Esophagus mucosa (tissue), 1 donor: ENCODE measurements around the gene RPL28. TPM values are rescaled to one million over a fixed set of nuclear protein-coding genes. Genes with fewer than 3 reads are reported as not detected.
"Not testable (repeated sequence)": the region's sequence is repeated elsewhere in the genome, so short reads cannot be mapped to it uniquely, and the experiment has no call there.

Source experiments
- ATAC-seq: fragments of 200-7000 bp; cut with Tn5 transposase; one replicate; pipeline ENCODE4 v1.9.1; 2020
- total RNA-seq: library from RNA; stranded (reverse); gene quantifications from one replicate; pipeline ENCODE4 v1.2.4, GENCODE V29; 2023
- donor health status: DM: yes; HTN: yes; CAD: no.

The RPL28 gene
- total RNA-seq, 1 donor from 2014 or later, result 1,895 TPM

DNA sequence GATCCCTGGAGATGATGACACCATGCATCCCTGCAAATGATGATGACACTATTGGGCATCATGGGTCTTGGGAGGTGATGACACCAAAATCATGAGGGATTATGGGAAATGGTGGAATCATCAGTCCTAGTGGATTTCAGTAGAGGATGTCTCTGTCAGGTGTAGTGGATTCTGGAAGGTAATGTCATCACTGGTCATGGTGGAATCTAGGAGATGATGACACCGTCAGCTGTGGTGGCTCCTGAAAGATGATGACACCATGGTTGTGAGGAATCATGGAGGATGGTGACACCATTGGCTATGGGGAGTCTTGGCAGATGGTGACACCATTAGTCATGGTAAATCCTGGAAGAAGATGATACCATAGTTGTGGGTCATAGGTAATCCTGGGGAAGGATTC, 45.5 kb downstream of the RPL28 start:
- ATAC-seq, result no peak

DNA sequence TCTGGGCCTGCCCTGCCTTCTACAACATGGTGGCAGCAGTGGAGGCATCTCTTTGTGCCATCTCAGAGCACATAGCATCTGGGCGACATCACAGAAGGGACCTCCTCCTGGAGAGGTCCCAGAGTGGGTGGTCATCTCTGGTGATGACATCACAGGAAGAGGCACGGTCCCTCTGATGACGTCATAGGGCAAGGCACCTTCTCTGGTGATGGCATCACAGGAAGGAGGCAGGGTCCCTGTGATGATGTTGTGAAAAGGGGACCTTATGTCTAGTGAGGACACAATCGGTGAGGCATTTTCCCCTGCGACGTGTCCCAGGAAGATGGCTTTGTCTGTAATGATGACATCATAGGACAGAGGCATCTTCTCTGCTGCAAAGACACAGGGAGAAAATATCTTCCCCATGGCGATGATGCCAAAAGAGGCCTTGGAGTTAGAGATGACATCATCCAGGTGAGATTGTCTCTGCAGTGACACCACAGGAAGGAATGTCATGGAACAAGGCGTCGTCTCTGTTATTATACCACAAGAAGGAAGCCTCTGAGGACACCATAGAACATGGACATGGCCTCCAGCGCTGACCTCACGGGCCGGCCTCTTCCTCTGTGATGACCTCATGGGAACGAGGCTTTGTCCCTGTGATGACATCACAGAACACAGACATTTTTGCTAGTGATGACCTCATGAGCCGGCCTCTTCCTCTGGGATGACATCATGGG, 46.7 kb downstream of the RPL28 start:
- ATAC-seq, result no peak

DNA sequence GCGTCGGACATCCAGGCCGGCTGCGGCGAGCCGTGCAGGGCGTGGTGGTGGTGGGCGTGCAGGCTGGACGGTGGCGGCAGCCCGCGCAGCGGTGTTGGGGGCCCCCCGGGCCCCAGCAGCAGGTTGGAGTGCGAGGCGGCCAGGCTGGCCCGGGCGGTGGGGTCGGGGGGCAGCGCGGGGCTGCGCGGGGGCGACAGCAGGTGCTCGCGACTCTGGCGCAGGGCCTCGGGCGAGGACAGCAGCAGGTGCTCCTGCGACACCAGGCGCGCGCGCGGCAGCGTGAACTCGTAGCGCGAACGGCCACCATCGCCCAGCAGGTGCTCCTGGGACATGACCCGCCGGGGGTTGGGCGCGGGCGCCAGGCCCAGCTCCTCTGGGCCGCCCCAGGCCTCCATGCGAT, 47.6 kb downstream of the RPL28 start:
- ATAC-seq, result peak; percentile 6

DNA sequence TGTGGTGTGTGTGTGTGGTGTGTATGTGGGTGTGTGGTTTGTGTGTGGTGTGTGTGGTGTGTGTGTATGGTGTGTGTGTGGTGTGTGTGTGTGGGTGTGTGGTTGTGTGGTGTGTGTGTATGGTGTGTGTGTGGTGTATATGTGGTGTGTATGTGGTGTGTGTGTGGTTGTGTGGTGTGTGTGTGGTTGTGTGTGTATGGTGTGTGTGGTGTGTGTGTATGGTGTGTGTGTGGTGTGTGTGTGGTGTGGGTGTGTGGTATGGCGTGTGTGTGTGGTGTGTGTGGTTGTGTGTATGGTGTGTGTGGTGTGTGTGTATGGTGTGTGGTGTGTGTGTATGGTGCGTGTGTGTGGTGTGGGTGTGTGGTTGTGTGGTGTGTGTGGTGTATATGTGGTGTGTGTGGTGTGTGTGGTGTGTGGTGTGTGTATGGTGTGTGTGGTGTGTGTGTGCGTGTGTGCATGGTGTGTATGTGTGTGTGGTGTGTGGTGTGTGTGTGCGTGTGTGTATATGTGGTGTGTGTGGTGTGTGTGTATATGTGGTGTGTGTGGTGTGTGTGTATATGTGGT, 48.7 kb downstream of the RPL28 start:
- no peak for ATAC-seq

DNA sequence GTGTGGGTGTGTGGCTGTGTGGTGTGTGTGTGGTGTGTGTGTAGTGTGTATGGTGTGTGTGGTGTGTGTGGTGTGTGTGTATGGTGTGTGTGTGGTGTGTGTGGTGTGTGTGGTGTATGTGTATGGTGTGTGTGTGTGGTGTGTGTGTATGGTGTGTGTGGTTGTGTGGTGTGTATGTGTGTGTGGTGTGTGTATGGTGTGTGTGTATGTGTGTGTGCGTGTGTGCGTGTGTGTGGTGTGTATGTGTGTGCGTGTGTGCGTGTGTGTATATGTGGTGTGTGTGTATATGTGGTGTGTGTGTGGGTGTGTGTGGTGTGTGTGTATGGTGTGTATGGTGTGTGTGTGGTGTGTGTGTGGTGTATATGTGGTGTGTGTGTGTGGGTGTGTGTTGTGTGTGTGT, 49.3 kb downstream of the RPL28 start:
- ATAC-seq, result no peak

DNA sequence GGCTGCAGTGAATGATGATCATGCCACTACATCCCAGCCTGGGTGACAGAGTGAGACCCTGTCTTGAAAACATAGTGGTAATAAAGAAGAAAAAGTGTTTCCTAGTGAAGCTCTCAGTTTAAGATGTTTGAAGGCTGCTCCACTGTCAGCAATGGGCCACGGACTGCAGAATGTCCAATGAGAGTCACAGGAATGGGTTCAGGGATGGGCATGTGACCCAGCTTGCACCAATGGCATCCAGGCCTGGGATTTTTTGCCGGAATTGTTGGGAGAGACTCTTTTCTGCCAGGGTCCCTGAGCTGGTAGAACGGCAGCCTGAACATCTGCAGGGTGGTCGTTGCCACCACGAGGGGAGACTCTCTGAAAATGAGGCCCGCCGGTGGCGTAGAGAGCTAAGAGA, 51.1 kb downstream of the RPL28 start:
- ATAC-seq, result no peak

DNA sequence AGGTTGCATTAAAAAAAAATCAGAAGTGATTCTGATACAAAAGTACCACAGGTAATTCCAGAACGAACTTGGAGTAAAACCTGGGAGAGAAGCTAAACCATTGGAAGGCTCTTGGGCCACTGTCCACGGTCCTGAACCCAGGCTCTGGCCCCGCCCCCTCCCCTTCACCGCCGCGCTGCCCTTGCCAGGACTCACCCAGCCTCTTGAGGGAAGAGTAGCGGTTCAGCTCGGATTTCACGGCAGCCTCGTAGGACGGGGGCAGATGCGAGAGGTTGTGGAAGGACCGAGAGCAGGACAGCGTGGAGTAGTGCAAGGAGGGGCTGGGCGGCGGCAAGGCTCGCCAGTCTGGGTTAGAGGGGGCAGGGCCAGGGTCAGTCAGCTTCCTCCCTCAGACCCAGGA, 51.7 kb downstream of the RPL28 start:
- ATAC-seq, result peak; percentile 58

DNA sequence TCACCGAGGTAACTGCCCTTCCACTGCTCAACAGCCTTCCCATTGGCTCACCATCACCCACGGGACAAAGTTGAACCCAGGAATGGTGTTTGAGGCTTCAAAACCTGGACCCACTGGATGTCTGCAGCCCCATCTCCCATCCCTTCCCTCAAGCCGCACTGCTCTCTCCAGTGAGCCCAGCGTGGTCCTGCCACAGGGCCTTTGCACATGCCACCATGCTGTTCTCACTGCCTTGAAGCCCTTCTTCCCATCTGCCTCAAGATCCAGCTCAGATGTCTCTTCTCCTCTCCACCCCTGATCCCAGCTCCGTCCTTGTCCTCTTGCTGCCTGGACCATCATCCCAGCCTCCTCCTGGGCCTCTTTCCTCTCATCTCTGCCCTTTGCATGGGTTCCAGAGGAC, 53.3 kb downstream of the RPL28 start:
- ATAC-seq, result no peak

DNA sequence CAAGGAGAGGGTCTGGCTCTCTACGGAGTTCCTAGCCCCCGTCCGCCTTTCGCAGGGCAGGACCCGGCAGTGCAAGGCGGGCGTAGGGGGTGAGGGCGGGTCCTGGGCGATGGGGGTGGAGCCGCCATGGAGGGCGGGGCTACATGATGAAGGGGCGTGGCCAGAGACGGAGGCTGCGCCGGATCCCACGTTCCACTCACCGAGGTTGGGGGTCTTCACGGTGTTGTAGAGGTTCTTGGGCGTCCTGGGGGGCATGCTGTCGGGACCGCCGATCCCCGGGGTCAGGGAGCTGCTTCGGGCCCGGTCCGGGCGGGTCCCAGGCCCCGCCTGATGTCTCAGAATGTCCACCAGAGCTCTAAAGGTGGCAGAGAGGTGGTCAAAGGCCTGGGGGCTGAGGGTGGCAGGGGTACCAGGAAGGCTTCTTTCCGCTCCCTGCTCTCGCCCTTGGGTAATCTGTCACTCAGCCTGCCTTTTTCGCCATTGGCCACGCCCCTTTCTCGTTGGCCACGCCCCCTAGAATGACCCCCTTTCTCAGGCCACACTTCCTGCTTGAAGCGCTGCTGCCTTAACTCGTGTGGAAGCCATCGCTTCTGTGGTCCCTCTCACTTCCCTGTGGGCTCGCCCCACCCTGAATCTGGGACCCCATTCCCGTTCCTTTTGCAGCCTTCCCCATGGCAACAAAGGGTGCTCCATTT, 54.8 kb downstream of the RPL28 start:
- ATAC-seq, result no peak

DNA sequence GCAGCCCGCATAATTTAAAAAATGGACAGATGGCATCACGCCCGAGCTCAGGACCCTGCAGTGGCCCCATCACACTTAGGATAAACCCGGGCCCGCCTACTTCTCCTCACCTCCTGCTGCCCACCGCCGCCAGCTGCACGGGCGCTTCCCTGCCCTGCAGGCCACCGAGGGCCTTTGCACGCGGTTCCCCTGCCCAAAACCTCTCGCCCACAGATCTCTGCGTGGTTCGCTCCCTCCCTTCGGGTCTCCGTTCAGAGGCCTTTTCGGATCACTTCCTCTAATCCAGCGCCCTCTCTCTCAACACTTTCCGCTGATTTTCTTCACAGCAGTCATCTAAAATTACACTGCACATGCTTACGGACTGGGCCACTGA, 55.6 kb downstream of the RPL28 start:
- ATAC-seq, result no peak

DNA sequence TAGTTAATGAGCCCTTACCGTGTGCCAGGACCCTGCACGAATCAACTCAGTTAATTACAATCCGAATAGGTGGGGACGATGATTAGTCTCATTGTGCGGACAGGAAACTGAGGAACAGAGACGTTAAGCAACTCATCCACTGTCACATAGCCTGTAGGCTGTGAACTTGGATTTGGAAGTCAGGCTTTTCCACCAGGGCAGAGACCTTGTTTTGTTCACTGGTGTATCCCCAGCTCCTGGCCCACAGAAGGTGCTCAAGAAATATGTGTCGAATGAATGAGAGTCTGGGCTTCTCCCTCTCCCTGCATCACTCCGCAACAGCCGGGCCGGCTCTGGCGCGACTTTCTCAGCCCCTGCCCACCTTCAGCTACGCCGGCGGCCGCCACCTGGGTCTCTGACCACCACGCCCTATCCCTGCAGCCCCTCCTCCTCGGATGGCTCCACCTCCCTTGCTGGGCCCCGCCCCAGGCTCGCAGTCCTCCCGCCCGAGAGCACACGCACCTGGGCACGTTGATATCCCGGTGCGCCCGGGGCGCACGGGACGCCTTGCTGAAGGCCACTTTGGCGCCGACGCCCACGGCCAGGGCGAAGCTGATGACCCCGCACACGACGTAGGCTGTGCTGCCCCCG, 56.1 kb downstream of the RPL28 start:
- ATAC-seq, result no peak

DNA sequence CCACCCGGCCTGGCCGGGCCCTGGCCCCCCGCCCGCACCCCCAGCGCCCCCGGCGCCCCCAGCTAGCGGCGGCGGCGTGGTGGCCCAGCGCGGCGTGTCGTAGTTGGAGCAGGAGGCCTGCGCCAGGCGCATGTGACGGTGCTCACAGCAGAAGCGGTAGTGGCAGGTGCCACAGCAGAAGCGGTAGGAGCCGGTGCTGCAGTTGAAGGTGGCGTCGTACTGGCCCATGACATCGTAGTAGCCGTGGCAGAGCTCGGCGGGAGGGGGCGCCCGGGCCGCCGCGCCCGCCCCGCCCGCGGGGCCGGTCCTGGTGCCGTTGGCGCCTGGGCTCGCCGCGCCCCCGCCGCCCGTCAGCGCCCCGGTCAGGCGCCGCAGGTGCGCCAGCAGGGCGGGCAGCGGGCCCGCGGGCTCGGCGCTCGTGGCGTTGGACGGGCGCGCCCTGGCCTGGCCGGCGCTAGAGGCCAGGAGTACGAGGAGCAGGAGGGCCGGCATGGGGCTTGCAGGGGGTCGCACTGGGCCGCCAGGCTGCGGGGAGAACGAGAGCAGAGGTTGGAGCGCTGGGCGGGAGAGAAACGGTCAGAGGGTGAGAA, 56.7 kb downstream of the RPL28 start:
- ATAC-seq, result peak; percentile 10

DNA sequence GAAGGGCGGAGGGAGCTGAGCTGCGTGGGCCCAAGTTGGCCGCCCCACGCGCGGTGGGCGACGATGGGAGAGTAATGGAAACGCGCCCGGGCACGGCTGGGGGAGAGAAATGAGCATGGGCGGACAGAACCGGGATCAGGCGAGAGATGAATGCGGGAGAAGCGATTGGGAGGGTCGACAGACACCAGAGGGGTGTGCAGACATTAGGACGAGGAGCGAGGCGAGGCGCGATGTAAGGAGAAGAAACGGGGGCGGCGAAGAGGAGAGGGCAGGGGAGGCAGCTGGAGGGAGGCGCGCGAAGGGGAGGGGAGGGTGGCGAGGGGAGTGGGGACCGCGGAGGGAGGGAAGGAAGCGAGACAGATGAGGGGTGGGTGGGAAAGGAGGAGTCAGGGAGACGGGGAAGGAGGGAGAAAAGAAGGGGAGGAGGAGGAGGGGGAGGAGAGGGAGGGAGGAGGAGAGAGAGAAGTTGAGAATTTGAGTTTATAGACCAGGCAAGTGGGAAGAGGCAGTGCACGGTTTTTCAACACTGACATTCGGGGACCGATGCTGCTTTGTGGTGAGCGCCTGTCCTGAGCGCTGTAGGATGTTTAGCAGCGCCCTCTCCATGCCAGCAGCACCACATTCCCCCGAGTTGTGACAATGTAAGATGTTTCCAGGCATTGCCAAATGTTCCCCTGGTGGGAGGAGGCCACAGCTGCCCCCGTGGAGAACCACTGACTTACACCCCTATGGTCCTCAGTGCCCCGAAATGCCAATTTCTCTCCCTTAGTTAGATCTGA, 57.5 kb downstream of the RPL28 start, which contains the start of gene SHISA7:
SHISA7 (minus strand) TSS at position 256 of the 779 bp plus-strand sequence. CDS start 437 bp downstream, outside the sequence.
- ATAC-seq, result no peak

DNA sequence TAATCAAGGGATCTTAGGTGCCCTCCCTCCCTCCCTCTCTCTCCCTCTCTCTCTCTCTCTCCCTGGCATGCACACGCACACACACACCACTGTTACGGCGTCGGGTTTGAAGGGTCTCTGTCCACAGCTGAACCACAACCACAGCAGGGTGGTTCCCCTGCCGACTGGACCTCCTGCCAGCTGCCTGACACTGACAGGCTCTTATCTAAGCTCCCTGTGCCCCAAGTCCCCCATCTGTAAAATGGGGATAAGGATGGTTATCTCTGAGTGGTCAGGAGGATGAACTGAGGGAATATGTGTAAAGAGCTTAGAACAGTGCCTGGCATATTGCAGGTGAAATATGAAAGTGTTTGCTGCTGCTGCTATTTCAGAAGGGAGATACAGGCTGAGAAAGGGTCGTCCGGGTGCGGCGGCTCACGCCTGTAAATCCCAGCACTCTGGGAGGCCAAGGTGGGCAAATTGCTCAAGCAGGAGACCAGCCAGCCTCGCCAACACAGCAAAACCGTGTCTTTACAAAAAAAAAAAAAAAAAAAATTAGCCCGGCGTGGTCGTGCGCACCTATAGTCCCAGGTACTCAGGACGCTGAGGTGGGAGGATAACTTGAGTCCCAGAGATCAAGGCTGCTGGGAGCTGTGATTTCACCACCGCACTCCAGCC, 58.2 kb downstream of the RPL28 start:
- no peak for ATAC-seq

DNA sequence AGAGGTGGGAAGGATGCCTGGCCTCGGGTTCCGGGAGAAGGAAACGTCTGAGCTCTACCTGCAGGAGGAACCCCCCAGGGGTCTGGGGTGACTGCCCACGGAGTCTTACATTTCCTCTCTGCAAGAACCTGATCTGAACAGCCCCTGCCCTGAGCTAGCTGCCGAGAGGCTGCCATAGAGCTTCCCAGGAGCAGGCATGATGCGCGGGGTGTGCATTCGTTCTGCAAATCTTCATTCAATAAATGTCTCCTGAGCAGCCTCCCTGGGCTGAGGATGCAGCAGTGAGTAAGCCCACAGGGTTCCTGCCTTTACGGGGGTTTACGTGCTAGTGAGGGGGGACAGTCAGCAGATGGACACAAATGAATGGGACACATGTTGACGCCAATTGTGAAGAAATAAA, 58.9 kb downstream of the RPL28 start:
- ATAC-seq, result no peak

DNA sequence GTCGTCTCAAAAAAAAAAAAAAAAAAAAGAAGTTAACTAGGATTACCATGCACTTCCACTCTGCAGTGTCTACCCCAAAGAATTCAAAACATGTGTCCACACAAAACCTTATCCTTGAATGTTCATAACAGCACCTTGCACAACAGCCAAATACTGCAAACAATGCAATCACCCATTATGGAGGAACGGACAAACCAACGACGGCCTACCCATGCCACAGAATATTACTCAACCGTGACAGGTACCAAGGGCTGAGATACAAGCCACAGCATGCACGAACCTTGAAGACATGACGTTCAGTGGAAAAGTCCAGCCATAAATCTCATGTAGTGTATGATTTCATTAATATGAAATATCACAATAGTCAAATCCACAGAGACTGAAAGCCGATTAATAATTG, 60.3 kb downstream of the RPL28 start:
- ATAC-seq, result peak; percentile 76

DNA sequence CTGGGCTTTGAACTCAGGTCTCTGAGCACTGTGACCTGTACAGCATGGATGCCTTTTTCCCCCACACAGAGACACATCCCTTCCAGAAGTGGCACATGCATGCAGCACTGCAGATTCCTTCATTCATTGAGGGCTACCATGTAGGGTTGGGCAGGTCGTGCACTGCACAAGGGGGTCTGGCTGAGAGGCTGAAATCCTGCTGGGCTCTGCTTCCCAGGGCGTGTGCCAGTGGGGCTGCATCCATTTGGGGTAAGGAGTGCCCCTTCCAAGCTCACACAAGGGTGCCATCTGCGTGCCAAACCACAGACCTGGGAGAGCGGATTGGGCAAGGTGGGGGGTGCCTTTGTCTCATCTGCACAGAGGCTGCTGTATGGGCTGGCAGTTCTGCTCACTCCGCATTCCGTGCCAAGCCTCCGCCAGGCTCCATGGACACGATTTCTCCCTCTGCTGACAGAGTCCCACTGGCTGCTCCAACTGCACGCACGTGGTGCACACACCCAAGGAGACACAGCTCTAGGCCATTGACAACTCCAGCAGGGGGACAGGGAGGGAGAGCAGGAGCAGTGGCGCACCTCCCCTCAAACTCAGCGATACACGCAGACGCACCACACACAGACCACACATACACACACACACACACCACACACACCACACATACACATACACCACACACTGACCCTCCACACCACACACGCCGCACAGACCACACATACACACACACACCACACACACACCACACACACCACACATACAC, 61.9 kb downstream of the RPL28 start:
- ATAC-seq, result peak; percentile 60

DNA sequence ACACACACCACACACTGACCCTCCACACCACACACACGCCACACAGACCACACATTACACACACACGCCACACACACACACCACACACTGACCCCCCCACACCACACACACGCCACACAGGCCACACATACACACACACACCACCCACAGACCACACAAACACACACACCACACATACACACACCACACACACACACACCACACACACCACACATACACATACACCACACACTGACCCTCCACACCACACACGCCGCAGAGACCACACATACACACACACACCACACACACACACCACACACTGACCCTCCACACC, 62.4 kb downstream of the RPL28 start:
- ATAC-seq, result not testable (repeated sequence)

DNA sequence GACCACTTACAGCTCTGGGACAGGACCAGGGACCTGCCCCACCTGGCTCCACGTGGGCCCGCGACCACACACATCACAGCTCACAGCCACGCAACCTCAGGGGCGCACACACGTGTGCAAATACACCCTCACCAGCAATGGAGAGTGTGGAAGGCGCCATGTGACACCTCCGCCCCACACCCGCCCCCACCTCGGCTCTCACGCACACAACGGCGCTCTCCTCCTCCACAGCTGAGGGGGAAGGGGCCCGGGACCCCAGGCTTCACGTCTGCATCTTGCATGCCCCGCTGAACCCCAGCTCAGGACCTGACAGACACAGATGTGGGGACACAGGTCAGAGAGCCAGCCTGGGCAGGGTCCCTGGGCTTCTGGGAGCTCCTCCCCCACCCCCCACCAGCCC, 63.7 kb downstream of the RPL28 start:
- no peak for ATAC-seq

DNA sequence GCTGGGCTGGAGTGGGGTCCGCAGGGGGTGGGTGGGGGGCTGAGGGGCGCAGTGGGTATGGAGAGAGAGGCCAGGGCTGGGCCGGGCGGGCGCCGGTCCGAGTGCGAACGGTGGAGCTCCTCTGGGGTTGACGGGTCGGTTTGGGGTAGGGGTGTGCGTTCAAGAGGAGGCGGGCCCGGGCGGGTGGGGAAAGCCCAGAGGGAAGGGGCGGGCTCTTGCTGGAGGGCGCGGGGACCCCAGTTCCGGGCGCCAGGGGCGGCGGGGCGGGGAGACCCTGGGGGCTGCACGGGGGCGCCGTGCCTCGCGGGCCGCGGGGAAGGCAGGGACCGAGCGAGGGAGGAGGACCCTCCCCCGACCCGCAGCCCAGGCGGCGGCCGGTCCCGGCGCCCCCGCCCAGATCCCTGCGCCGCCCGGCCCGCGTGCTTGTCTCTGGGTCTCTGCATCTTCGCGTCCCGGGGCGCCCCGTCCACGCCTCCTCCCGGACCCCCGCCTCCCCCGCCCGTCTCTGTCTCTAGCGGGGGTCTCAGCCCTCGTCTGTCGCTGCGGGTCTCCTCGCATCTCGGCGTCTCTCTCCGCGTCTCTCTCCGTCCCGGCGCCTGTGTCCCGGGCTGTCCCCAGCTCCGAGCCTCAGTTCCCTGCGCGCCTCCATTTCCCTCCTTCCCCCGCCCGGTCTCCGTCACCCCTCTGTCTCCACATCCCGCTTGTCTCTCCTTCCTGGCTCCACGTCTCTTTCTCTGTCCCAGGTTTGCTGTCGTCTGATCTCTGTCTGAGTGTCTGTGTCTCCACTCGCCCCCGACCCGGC, 65.6 kb downstream of the RPL28 start:
- no peak for ATAC-seq
